PC-3 (cell line): ENCODE results near the gene VEGFA.

ENCODE experiments used
- CTCF ChIP-seq: fragments of 300-600 bp; sonication (generic); conservative IDR thresholded peaks from 2 replicates; pipeline ENCODE4 v1.5.1; 2017; ENCODE audit warnings: antibody characterized with exemption, low read depth, mild to moderate bottlenecking, low read length
- EZH2 ChIP-seq: fragments of 300-600 bp; sonication (generic); IDR thresholded peaks from one replicate; pipeline ENCODE4 v1.6.1; 2017; ENCODE audit warnings: antibody characterized with exemption, mild to moderate bottlenecking, low read length; ENCODE audit not compliant: unreplicated experiment

- TF ChIP-seq EZH2 (no peak), CTCF (no peak)
These were observed 36.2 kb downstream of the VEGFA start for GRCh38 chr6:43806043-43806757.
